HL-60 (cell line): ENCODE data around the gene FIGN.

Source experiments
- DNase-seq, 2 experiments: peaks; one replicate each; pipeline ENCODE4 v3.0.0-alpha.2; 2010 to 2020; ENCODE audit warnings: low read depth in 1 of 2, low spot score in 1 of 2
- H3K27ac ChIP-seq: fragments of 250-450 bp; sonication (Bioruptor Pico); replicated peaks from 2 replicates; pipeline ENCODE4 v1.5.1; 2020; ENCODE audit warnings: mild to moderate bottlenecking, moderate library complexity
- H3K27me3 ChIP-seq: fragments of 250-450 bp; sonication (Bioruptor Pico); 2 replicates; pipeline ENCODE4 v1.5.1; 2021; ENCODE audit warnings: mild to moderate bottlenecking, moderate library complexity; ENCODE audit not compliant: insufficient read depth, poor library complexity, severe bottlenecking
- H3K4me3 ChIP-seq: replicated peaks from 2 replicates; pipeline ENCODE4 v1.5.1; 2011; ENCODE audit warnings: mild to moderate bottlenecking, control low read depth, low read length; ENCODE audit not compliant: insufficient read depth
- CTCF ChIP-seq: IDR thresholded peaks from one replicate; pipeline ENCODE4 v1.5.1; 2011; ENCODE audit warnings: low read length, control low read depth, inconsistent platforms; ENCODE audit not compliant: insufficient read depth
- GABPA ChIP-seq: IDR thresholded peaks from 2 replicates; pipeline ENCODE4 v1.6.1; 2012; ENCODE audit warnings: low read depth
- POLR2AphosphoS5 ChIP-seq: IDR thresholded peaks from 2 replicates; pipeline ENCODE4 v1.6.1; 2012; ENCODE audit warnings: low read depth
- REST ChIP-seq: IDR thresholded peaks from 2 replicates; pipeline ENCODE4 v1.6.1; 2012; ENCODE audit warnings: low read depth; ENCODE audit not compliant: insufficient replicate concordance
- SPI1 ChIP-seq: IDR thresholded peaks from 2 replicates; pipeline ENCODE4 v1.6.1; 2012; ENCODE audit warnings: low read depth, mild to moderate bottlenecking, borderline replicate concordance

The FIGN gene

GRCh38 chr2:163709270-163709669, 26.5 kb downstream of the FIGN start:
- Histone ChIP-seq H3K27ac (no peak overlapping the region), H3K27me3 (no peaks in the 10 kb centered on the region), H3K4me3 (no peak overlapping the region)
- no peak for TF ChIP-seq GABPA
- TF ChIP-seq CTCF, result no peak
- no peak for TF ChIP-seq REST
- no peak for TF ChIP-seq SPI1
- TF ChIP-seq POLR2AphosphoS5, result no peak
- DNase-seq, result no peak

- no peak overlapping the region for H3K27ac ChIP-seq
- H3K4me3 ChIP-seq, result no peak overlapping the region
- TF ChIP-seq GABPA (no peak), POLR2AphosphoS5 (no peak), CTCF (no peak), REST (no peak), SPI1 (no peak)
- no peak for DNase-seq
- no peaks in the 10 kb centered on the region for H3K27me3 ChIP-seq
Observed at GRCh38 chr2:163708265-163708664, 27.5 kb downstream of the FIGN start.

- no peak overlapping the region for H3K27ac ChIP-seq
- TF ChIP-seq GABPA (no peak), REST (no peak)
- no peak for DNase-seq
- no peak overlapping the region for H3K4me3 ChIP-seq
- no peaks in the 10 kb centered on the region for H3K27me3 ChIP-seq
Observed at GRCh38 chr2:163703386-163703785, 32.4 kb downstream of the FIGN start.
